ENCODE measurements around the gene PRKAG2.

The PRKAG2 gene

GRCh38 chr7:151837285-151838042, 39.5 kb downstream of the PRKAG2 start:
- Histone ChIP-seq H2BK5ac (ENCODE audit: low read length) (peak overlapping the region; percentile 70), H3K4me2 (ENCODE audit: insufficient read depth, low read length, poor library complexity, severe bottlenecking) (peak overlapping the region; percentile 34), H4K8ac (ENCODE audit: low read depth, low read length) (no peak overlapping the region), H2BK120ac (ENCODE audit: low read depth, low read length) (no peak overlapping the region), H3K4ac (ENCODE audit: low read length) (no peak overlapping the region), H3K14ac (ENCODE audit: low read length) (no peak overlapping the region), H3K9ac (ENCODE audit: low read depth, low read length, poor library complexity) (no peak overlapping the region), H2AK5ac (ENCODE audit: low read depth, low read length) (no peak overlapping the region), H3K4me1 (ENCODE audit: control insufficient read depth in 2 of 2, insufficient read depth in 1 of 2, low read depth in 1 of 2, low read length in 2 of 2) (peaks cover 0 to 10% of the 10 kb centered on the region in 2 donors), H3K27me3 (ENCODE audit: control insufficient read depth in 3 of 3, insufficient read depth in 3 of 3, low read depth in 1 of 3, low read length in 3 of 3) (peaks cover 0 to 19% (median 2%) of the 10 kb centered on the region in 3 experiments), H2BK15ac (ENCODE audit: low read length) (peak overlapping the region; percentile 93), H2BK12ac (ENCODE audit: low read length) (peak overlapping the region; percentile 82), H3K27ac (replicated peaks; ENCODE audit: low read length) (no peak overlapping the region), H3K79me1 (ENCODE audit: low read depth, low read length) (no peaks in the 10 kb centered on the region), H3K9me3 (replicated peaks in 1 of 2; ENCODE audit: control insufficient read depth in 2 of 2, insufficient read depth in 1 of 2, low read depth in 1 of 2, low read length in 2 of 2) (no peaks in the 10 kb centered on the region), H2AFZ (ENCODE audit: low read length) (peak overlapping the region; percentile 66), H3K36me3 (replicated peaks in 1 of 2; ENCODE audit: control insufficient read depth in 2 of 2, insufficient read depth in 2 of 2, low read length in 2 of 2) (no peaks in the 10 kb centered on the region), H3K18ac (ENCODE audit: low read length) (peak overlapping the region; percentile 66), H3K4me3 (ENCODE audit: low read length in 2 of 2) (no peak overlapping the region), H3K23ac (ENCODE audit: low read depth, low read length, poor library complexity) (peak overlapping the region; percentile 11), H4K91ac (ENCODE audit: low read depth, low read length, poor library complexity) (no peak overlapping the region)
- peak; percentile 43 for DNase-seq (ENCODE audit: low spot score)
- no CpG with 5 or more reads among the region's 25 CpGs for WGBS, 2 donors (ENCODE audit: extremely low coverage in 2 of 2, insufficient read length in 2 of 2, insufficient replicate concordance in 1 of 2)

DNA sequence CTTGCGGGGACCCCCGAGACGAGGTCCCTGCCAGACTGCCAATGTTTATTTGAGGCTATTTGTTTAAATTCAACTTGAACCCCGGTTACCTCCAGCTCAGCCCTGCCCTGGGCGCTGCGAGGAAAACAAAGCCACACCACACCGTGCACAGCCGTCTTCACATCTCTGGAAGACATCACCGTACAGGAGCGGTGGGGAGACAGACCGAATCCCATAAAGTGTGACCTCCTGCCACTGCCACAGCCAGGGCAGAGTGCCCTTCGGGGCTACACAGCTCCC, 40.0 kb downstream of the PRKAG2 start:
- Histone ChIP-seq H3K4me2 (ENCODE audit: insufficient read depth, low read length, poor library complexity, severe bottlenecking) (no peak overlapping the region), H2BK120ac (ENCODE audit: low read depth, low read length) (no peak overlapping the region), H3K27ac (replicated peaks; ENCODE audit: low read length) (no peak overlapping the region), H3K36me3 (replicated peaks in 1 of 2; ENCODE audit: control insufficient read depth in 2 of 2, insufficient read depth in 2 of 2, low read length in 2 of 2) (no peaks in the 10 kb centered on the region), H3K9ac (ENCODE audit: low read depth, low read length, poor library complexity) (no peak overlapping the region), H2BK12ac (ENCODE audit: low read length) (no peak overlapping the region), H3K4me1 (ENCODE audit: control insufficient read depth in 2 of 2, insufficient read depth in 1 of 2, low read depth in 1 of 2, low read length in 2 of 2) (peaks cover 0 to 10% of the 10 kb centered on the region in 2 donors), H3K79me1 (ENCODE audit: low read depth, low read length) (no peaks in the 10 kb centered on the region), H2BK5ac (ENCODE audit: low read length) (no peak overlapping the region), H2BK15ac (ENCODE audit: low read length) (peak overlapping the region; percentile 82), H3K18ac (ENCODE audit: low read length) (no peak overlapping the region), H3K4me3 (ENCODE audit: low read length in 2 of 2) (no peak overlapping the region), H3K14ac (ENCODE audit: low read length) (no peak overlapping the region), H3K23ac (ENCODE audit: low read depth, low read length, poor library complexity) (no peak overlapping the region), H2AFZ (ENCODE audit: low read length) (no peak overlapping the region), H2AK5ac (ENCODE audit: low read depth, low read length) (peak overlapping the region; percentile 77), H3K27me3 (ENCODE audit: control insufficient read depth in 3 of 3, insufficient read depth in 3 of 3, low read depth in 1 of 3, low read length in 3 of 3) (peaks cover 0 to 19% (median 2%) of the 10 kb centered on the region in 3 experiments), H4K8ac (ENCODE audit: low read depth, low read length) (no peak overlapping the region), H3K9me3 (replicated peaks in 1 of 2; ENCODE audit: control insufficient read depth in 2 of 2, insufficient read depth in 1 of 2, low read depth in 1 of 2, low read length in 2 of 2) (no peaks in the 10 kb centered on the region), H3K4ac (ENCODE audit: low read length) (no peak overlapping the region), H4K91ac (ENCODE audit: low read depth, low read length, poor library complexity) (no peak overlapping the region)
- DNase-seq (ENCODE audit: low spot score) = no peak
- no CpG with 5 or more reads among the region's 12 CpGs for WGBS, 2 donors (ENCODE audit: extremely low coverage in 2 of 2, insufficient read length in 2 of 2, insufficient replicate concordance in 1 of 2)

DNA sequence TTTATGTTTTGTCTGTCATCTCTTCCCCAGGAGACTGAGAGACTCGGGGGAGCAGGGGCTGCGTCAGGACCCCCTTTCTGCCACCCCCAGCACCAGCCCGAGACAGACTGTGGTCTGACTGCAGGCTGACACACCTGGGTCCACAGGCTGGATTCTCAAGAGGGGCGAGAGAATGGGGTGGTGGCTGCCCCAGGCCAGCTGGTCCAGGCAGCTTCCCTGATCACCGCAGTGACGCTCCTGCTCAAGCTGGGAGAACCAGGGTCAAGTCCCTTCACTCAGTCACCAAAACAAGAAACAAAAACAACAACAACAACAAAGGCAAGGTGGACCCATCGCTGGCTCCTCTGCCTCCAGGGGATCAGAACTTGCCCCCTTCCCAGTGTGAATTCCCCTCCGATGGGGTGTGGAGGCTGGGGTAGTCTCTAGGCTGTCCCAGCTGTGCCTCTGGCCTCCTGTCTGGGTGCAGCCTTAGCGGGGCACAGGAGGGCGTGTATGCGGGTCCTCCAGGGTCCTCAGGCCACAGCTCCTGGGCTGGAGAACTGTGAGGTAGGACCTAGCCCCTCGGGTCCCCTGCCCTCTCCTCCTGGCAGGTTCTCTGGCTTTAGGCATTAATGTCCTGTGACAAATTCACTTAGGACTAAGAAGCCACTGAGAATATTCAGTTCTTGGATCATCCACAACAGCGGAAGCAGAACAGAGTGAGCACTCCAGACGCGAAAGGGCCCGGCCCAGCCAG, 40.6 kb downstream of the PRKAG2 start:
- no peaks in the 10 kb centered on the region for H3K36me3 ChIP-seq (replicated peaks in 1 of 2; ENCODE audit: control insufficient read depth in 2 of 2, insufficient read depth in 2 of 2, low read length in 2 of 2)
- no peak overlapping the region for H3K4me3 ChIP-seq (ENCODE audit: low read length in 2 of 2)
- H2BK5ac ChIP-seq (ENCODE audit: low read length) = no peak overlapping the region
- peak overlapping the region; percentile 77 for H2AK5ac ChIP-seq (ENCODE audit: low read depth, low read length)
- H3K23ac ChIP-seq (ENCODE audit: low read depth, low read length, poor library complexity) = no peak overlapping the region
- DNase-seq (ENCODE audit: low spot score) = no peak
- no peaks in the 10 kb centered on the region for H3K79me1 ChIP-seq (ENCODE audit: low read depth, low read length)
- H3K27ac ChIP-seq (replicated peaks; ENCODE audit: low read length) = no peak overlapping the region
- H3K4me1 ChIP-seq (ENCODE audit: control insufficient read depth in 2 of 2, insufficient read depth in 1 of 2, low read depth in 1 of 2, low read length in 2 of 2) = peaks cover 0 to 10% of the 10 kb centered on the region in 2 donors
- no peak overlapping the region for H3K14ac ChIP-seq (ENCODE audit: low read length)
- H2BK12ac ChIP-seq (ENCODE audit: low read length) = no peak overlapping the region
- H3K4me2 ChIP-seq (ENCODE audit: insufficient read depth, low read length, poor library complexity, severe bottlenecking) = no peak overlapping the region
- H3K9me3 ChIP-seq (replicated peaks in 1 of 2; ENCODE audit: control insufficient read depth in 2 of 2, insufficient read depth in 1 of 2, low read depth in 1 of 2, low read length in 2 of 2) = no peaks in the 10 kb centered on the region
- WGBS, 2 donors (ENCODE audit: extremely low coverage in 2 of 2, insufficient read length in 2 of 2, insufficient replicate concordance in 1 of 2) = no CpG with 5 or more reads among the region's 16 CpGs
- peaks cover 0 to 19% (median 2%) of the 10 kb centered on the region in 3 experiments for H3K27me3 ChIP-seq (ENCODE audit: control insufficient read depth in 3 of 3, insufficient read depth in 3 of 3, low read depth in 1 of 3, low read length in 3 of 3)
- H4K8ac ChIP-seq (ENCODE audit: low read depth, low read length) = no peak overlapping the region
- peak overlapping the region; percentile 73 for H3K18ac ChIP-seq (ENCODE audit: low read length)
- H4K91ac ChIP-seq (ENCODE audit: low read depth, low read length, poor library complexity) = no peak overlapping the region
- H3K9ac ChIP-seq (ENCODE audit: low read depth, low read length, poor library complexity) = no peak overlapping the region
- H2BK15ac ChIP-seq (ENCODE audit: low read length) = peak overlapping the region; percentile 82
- no peak overlapping the region for H2BK120ac ChIP-seq (ENCODE audit: low read depth, low read length)
- H2AFZ ChIP-seq (ENCODE audit: low read length) = no peak overlapping the region
- no peak overlapping the region for H3K4ac ChIP-seq (ENCODE audit: low read length)

DNA sequence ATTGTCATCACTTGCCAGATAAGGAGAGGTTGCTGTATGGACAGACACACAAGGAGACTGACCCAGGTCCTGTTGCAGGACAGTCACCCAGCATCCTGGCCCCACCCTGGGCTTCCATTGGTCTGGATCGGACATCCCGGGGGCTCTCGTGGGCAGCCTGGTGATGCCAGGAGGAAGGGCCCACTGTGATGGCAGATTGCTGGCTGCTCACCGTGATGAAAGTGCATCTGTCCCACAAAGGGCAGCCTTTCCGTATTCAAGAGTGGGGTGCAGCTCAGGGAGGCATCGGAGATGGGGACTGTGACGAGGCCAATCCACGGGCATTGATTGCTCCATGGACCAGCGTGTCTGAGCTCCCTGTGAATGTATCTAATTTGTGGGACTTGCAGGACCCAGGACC, 41.3 kb downstream of the PRKAG2 start:
- no peak overlapping the region for H3K27ac ChIP-seq (replicated peaks; ENCODE audit: low read length)
- no peak overlapping the region for H3K4me3 ChIP-seq (ENCODE audit: low read length in 2 of 2)
- H2BK15ac ChIP-seq (ENCODE audit: low read length) = no peak overlapping the region
- no peak overlapping the region for H3K4me2 ChIP-seq (ENCODE audit: insufficient read depth, low read length, poor library complexity, severe bottlenecking)
- no peak overlapping the region for H2BK5ac ChIP-seq (ENCODE audit: low read length)
- peak overlapping the region; percentile 45 for H3K18ac ChIP-seq (ENCODE audit: low read length)
- H3K9ac ChIP-seq (ENCODE audit: low read depth, low read length, poor library complexity) = no peak overlapping the region
- no peak overlapping the region for H3K23ac ChIP-seq (ENCODE audit: low read depth, low read length, poor library complexity)
- H3K36me3 ChIP-seq (replicated peaks in 1 of 2; ENCODE audit: control insufficient read depth in 2 of 2, insufficient read depth in 2 of 2, low read length in 2 of 2) = no peaks in the 10 kb centered on the region
- no peak overlapping the region for H2BK12ac ChIP-seq (ENCODE audit: low read length)
- H4K91ac ChIP-seq (ENCODE audit: low read depth, low read length, poor library complexity) = no peak overlapping the region
- no peak overlapping the region for H2AFZ ChIP-seq (ENCODE audit: low read length)
- H4K8ac ChIP-seq (ENCODE audit: low read depth, low read length) = no peak overlapping the region
- H3K9me3 ChIP-seq (replicated peaks in 1 of 2; ENCODE audit: control insufficient read depth in 2 of 2, insufficient read depth in 1 of 2, low read depth in 1 of 2, low read length in 2 of 2) = no peaks in the 10 kb centered on the region
- H3K4me1 ChIP-seq (ENCODE audit: control insufficient read depth in 2 of 2, insufficient read depth in 1 of 2, low read depth in 1 of 2, low read length in 2 of 2) = peaks cover 0 to 10% of the 10 kb centered on the region in 2 donors
- H3K27me3 ChIP-seq (ENCODE audit: control insufficient read depth in 3 of 3, insufficient read depth in 3 of 3, low read depth in 1 of 3, low read length in 3 of 3) = peaks cover 0 to 19% (median 2%) of the 10 kb centered on the region in 3 experiments
- H2BK120ac ChIP-seq (ENCODE audit: low read depth, low read length) = no peak overlapping the region
- WGBS, 2 donors (ENCODE audit: extremely low coverage in 2 of 2, insufficient read length in 2 of 2, insufficient replicate concordance in 1 of 2) = no CpG with 5 or more reads among the region's 9 CpGs
- no peaks in the 10 kb centered on the region for H3K79me1 ChIP-seq (ENCODE audit: low read depth, low read length)
- H3K14ac ChIP-seq (ENCODE audit: low read length) = no peak overlapping the region
- H3K4ac ChIP-seq (ENCODE audit: low read length) = no peak overlapping the region
- no peak for DNase-seq (ENCODE audit: low spot score)
- no peak overlapping the region for H2AK5ac ChIP-seq (ENCODE audit: low read depth, low read length)
